ENCODE results near the gene ADCY2.
"Not testable (repeated sequence)": the region's sequence is repeated elsewhere in the genome, so short reads cannot be mapped to it uniquely, and the experiment has no call there.

Gene ADCY2

GRCh38 chr5:7395432-7395946, 449 bp upstream of the ADCY2 start:
- in situ Hi-C loops (cut with MboI; ENCODE audit: low sequenced_read_pairs): no loop called here

GRCh38 chr5:7396713-7397454, 946 bp downstream of the ADCY2 start:
- in situ Hi-C loops (cut with MboI; ENCODE audit: low sequenced_read_pairs): no loop called here

- in situ Hi-C loops (cut with MboI; ENCODE audit: low sequenced_read_pairs): no loop called here
These were observed 2.0 kb downstream of the ADCY2 start for GRCh38 chr5:7397937-7398336.

- in situ Hi-C loops (cut with MboI; ENCODE audit: low sequenced_read_pairs): no loop called here
These were observed 2.8 kb downstream of the ADCY2 start for GRCh38 chr5:7398596-7399280.

GRCh38 chr5:7405277-7405676, 9.3 kb downstream of the ADCY2 start:
- in situ Hi-C loops (cut with MboI; ENCODE audit: low sequenced_read_pairs): no loop called here

- in situ Hi-C loops (cut with MboI; ENCODE audit: low sequenced_read_pairs): no loop called here
These were observed 15.1 kb downstream of the ADCY2 start for GRCh38 chr5:7410936-7411511.

- in situ Hi-C loops (cut with MboI; ENCODE audit: low sequenced_read_pairs): no loop called here
These were observed 16.5 kb downstream of the ADCY2 start for GRCh38 chr5:7412409-7412808.

- in situ Hi-C loops (cut with MboI; ENCODE audit: low sequenced_read_pairs): no loop called here
These were observed 19.2 kb downstream of the ADCY2 start for GRCh38 chr5:7415123-7415522.

- in situ Hi-C loops (cut with MboI; ENCODE audit: low sequenced_read_pairs): no loop called here
These were observed 19.9 kb downstream of the ADCY2 start for GRCh38 chr5:7415587-7416535.

GRCh38 chr5:7418276-7418675, 22.3 kb downstream of the ADCY2 start:
- in situ Hi-C loops (cut with MboI; ENCODE audit: low sequenced_read_pairs): no loop called here

- in situ Hi-C loops (cut with MboI; ENCODE audit: low sequenced_read_pairs): no loop called here
These were observed 23.4 kb downstream of the ADCY2 start for GRCh38 chr5:7419367-7419766.

- in situ Hi-C loops (cut with MboI; ENCODE audit: low sequenced_read_pairs): no loop called here
These were observed 23.9 kb downstream of the ADCY2 start for GRCh38 chr5:7419846-7420245.

- in situ Hi-C loops (cut with MboI; ENCODE audit: low sequenced_read_pairs): no loop called here
These were observed 24.8 kb downstream of the ADCY2 start for GRCh38 chr5:7420510-7421280.

- in situ Hi-C loops (cut with MboI; ENCODE audit: low sequenced_read_pairs): no loop called here
These were observed 26.6 kb downstream of the ADCY2 start for GRCh38 chr5:7422316-7423106.

- in situ Hi-C loops (cut with MboI; ENCODE audit: low sequenced_read_pairs): not testable (repeated sequence)
These were observed 27.3 kb downstream of the ADCY2 start for GRCh38 chr5:7423231-7423630.

GRCh38 chr5:7425830-7426229, 29.9 kb downstream of the ADCY2 start:
- in situ Hi-C loops (cut with MboI; ENCODE audit: low sequenced_read_pairs): no loop called here

- in situ Hi-C loops (cut with MboI; ENCODE audit: low sequenced_read_pairs): no loop called here
These were observed 30.3 kb downstream of the ADCY2 start for GRCh38 chr5:7426284-7426683.

- in situ Hi-C loops (cut with MboI; ENCODE audit: low sequenced_read_pairs): no loop called here
These were observed 39.0 kb downstream of the ADCY2 start for GRCh38 chr5:7434914-7435313.

GRCh38 chr5:7435503-7435902, 39.6 kb downstream of the ADCY2 start:
- in situ Hi-C loops (cut with MboI; ENCODE audit: low sequenced_read_pairs): no loop called here
